HepG2 (cell line): ENCODE measurements around the gene FAM184B. TPM values are rescaled to one million over a fixed set of nuclear protein-coding genes. Genes with fewer than 3 reads are reported as not detected.

Experiments used
- ATAC-seq: fragments of 200-7000 bp; cut with Tn5 transposase; 3 replicates; pipeline ENCODE4 v1.9.1; 2020; ENCODE audit warnings: mild to moderate bottlenecking, moderate library complexity
- BruUV-seq: library from RNA; stranded (reverse); fragments of 400-500 nt; replicated peaks from 2 replicates; lab custom pipeline; 2021; lab: Mats Ljungman, UMichigan
- CTCF ChIA-PET: fragments of 300-600 bp; formaldehyde crosslinking; extraction: SDS; loops from one replicate; lab custom pipeline; 2021; ENCODE audit warnings: low total read pairs, inconsistent platforms, low intra/inter-chr PET ratio; lab: Yijun Ruan, JAX
- POLR2A ChIA-PET: fragments of 350-600 bp; sonication (Branson Sonifier 250); formaldehyde crosslinking; loops from one replicate; lab custom pipeline; 2020; ENCODE audit warnings: antibody characterized with exemption, inconsistent platforms; lab: Yijun Ruan, JAX
- DNase-seq: peaks from one replicate; pipeline ENCODE4 v3.0.0-alpha.2; 2015; ENCODE audit warnings: low spot score
- FAIRE-seq: peaks from 3 replicates; lab custom pipeline; 2011; peaks lifted over from hg19 to GRCh38; lab: Jason Lieb, UNC
- H2AFZ ChIP-seq: one replicate; pipeline ENCODE4 v1.6.1; 2011; ENCODE audit warnings: low read length, inconsistent platforms
- H3K27ac ChIP-seq: fragments of 300-600 bp; 3 replicates; pipeline ENCODE4 v1.8.0; 2011; ENCODE audit warnings: mixed run types, mild to moderate bottlenecking, mixed read lengths, low read length, inconsistent platforms; ENCODE audit not compliant: insufficient read depth; ENCODE audit errors: extremely low read length
- H3K27me3 ChIP-seq, 2 experiments: fragments of 200-600 bp in 1 of 2; 2 replicates in 1 of 2; 3 replicates in 1 of 2; pipeline versions ENCODE4 v1.6.0 to v1.8.0; 2011; ENCODE audit warnings: low read length in 2 of 2, mild to moderate bottlenecking in 2 of 2, moderate library complexity in 2 of 2, inconsistent platforms in 1 of 2; ENCODE audit not compliant: insufficient read depth in 2 of 2, control insufficient read depth in 1 of 2
- H3K36me3 ChIP-seq, 2 experiments: fragments of 200-600 bp in 1 of 2; replicated peaks in 1 of 2; 2 replicates in 1 of 2; 3 replicates in 1 of 2; pipeline versions ENCODE4 v1.5.1 to v1.8.0; 2011; ENCODE audit warnings: low read length in 2 of 2, inconsistent platforms in 1 of 2; ENCODE audit not compliant: insufficient read depth in 2 of 2, control insufficient read depth in 1 of 2
- H3K4me1 ChIP-seq: 2 replicates; pipeline ENCODE4 v1.5.1; 2012; ENCODE audit warnings: low read length, inconsistent platforms; ENCODE audit not compliant: insufficient read depth
- H3K4me2 ChIP-seq: 2 replicates; pipeline ENCODE4 v1.6.0; 2011; ENCODE audit warnings: low read depth, low read length, inconsistent platforms
- H3K4me3 ChIP-seq, 3 experiments: fragments of 200-600 bp in 1 of 3; sonication (generic), shearing (Covaris generic) in 1 of 3; replicated peaks in 1 of 3; 2 replicates each; pipeline ENCODE4 v1.5.1; 2011 to 2016; ENCODE audit warnings: low read length in 3 of 3, inconsistent platforms in 2 of 3, low read depth in 2 of 3, mild to moderate bottlenecking in 2 of 3, control low read depth in 1 of 3, mixed read lengths in 1 of 3; ENCODE audit not compliant: insufficient read depth in 1 of 3
- H3K79me2 ChIP-seq: one replicate; pipeline ENCODE4 v1.6.1; 2011; ENCODE audit warnings: low read length, inconsistent platforms; ENCODE audit not compliant: insufficient read depth
- H3K9ac ChIP-seq: 2 replicates; pipeline ENCODE4 v1.6.0; 2011; ENCODE audit warnings: mild to moderate bottlenecking, low read depth, low read length, inconsistent platforms; ENCODE audit not compliant: insufficient read depth
- H3K9me3 ChIP-seq: 2 replicates; pipeline ENCODE4 v1.5.1; 2012; ENCODE audit warnings: mild to moderate bottlenecking, low read length
- H4K20me1 ChIP-seq: 2 replicates; pipeline ENCODE4 v1.6.0; 2011; ENCODE audit warnings: inconsistent platforms, mild to moderate bottlenecking, low read length, moderate library complexity; ENCODE audit not compliant: insufficient read depth
- ATAD3A ChIP-seq: sonication (generic); formaldehyde crosslinking; IDR thresholded peaks from 2 replicates; pipeline ENCODE4 v1.4.0; 2020; ENCODE audit warnings: missing genetic modification reagents
- CENPT ChIP-seq: sonication (generic); formaldehyde crosslinking; IDR thresholded peaks from 2 replicates; pipeline ENCODE4 v1.8.0; 2022; ENCODE audit warnings: low read depth, mild to moderate bottlenecking, moderate library complexity, missing genetic modification reagents
- MAF1 ChIP-seq: sonication (generic); formaldehyde crosslinking; IDR thresholded peaks from 2 replicates; pipeline ENCODE4 v1.5.0; 2020; ENCODE audit warnings: missing genetic modification reagents, borderline replicate concordance
- NFE2L2 ChIP-seq: fragments of 150-350 bp; IDR thresholded peaks from 2 replicates; pipeline ENCODE4 v1.6.1; 2014; ENCODE audit warnings: low read length
- SAP130 ChIP-seq: IDR thresholded peaks from 2 replicates; pipeline ENCODE4 v1.6.1; 2016; ENCODE audit warnings: low read depth
- STAG1 ChIP-seq: sonication (generic); formaldehyde crosslinking; IDR thresholded peaks from 2 replicates; pipeline ENCODE4 v1.4.0; 2020; ENCODE audit warnings: missing genetic modification reagents
- YEATS4 ChIP-seq: sonication (generic); formaldehyde crosslinking; IDR thresholded peaks from 2 replicates; pipeline ENCODE4 v1.4.0; 2020; ENCODE audit warnings: missing genetic modification reagents, borderline replicate concordance
- ZFP37 ChIP-seq: sonication (generic); formaldehyde crosslinking; IDR thresholded peaks from 2 replicates; pipeline ENCODE4 v1.4.0; 2020; ENCODE audit warnings: missing genetic modification reagents, borderline replicate concordance
- ZMYM3 ChIP-seq: sonication (generic); formaldehyde crosslinking; IDR thresholded peaks from 2 replicates; pipeline ENCODE4 v1.5.1; 2020; ENCODE audit warnings: mild to moderate bottlenecking, missing genetic modification reagents
- ZNF264 ChIP-seq: sonication (generic); formaldehyde crosslinking; IDR thresholded peaks from 2 replicates; pipeline ENCODE4 v1.4.0; 2020; ENCODE audit warnings: missing genetic modification reagents
- WGBS: methylation state at CpG from one replicate; pipeline ENCODE4 v1.1.6; 2017; ENCODE audit warnings: low lambda C conversion rate; 5-methylcytosine and 5-hydroxymethylcytosine counted together
- in situ Hi-C: cut with HindIII; loops from 2 replicates; pipeline ENCODE4 v1.10.0; 2017; ENCODE audit warnings: low pct_unique_long_range_greater_than_20kb; ENCODE audit not compliant: extremely low pct_ligation_motif_present
- intact Hi-C: fragments of 100-400 bp; cut with micrococcal nuclease; formaldehyde crosslinking; loops from one replicate; pipeline ENCODE4 v1.10.0; 2022; ENCODE audit not compliant: unreplicated experiment
- polyA plus RNA-seq, 8 experiments: library from polyadenylated mRNA; depleted of rRNA in 3 of 8; stranded (reverse) in 7 of 8; unstranded in 1 of 8; fragments of >200 nt; fragmentation: Illumina TruSeq in 4 of 8; extraction: Trizol in 4 of 8; gene quantifications; 2 replicates each; pipeline versions ENCODE4 v1.2.1 to v1.2.3, GENCODE V29; 2011 to 2016; ENCODE audit warnings: low read depth in 4 of 8, missing spikeins in 1 of 8, mixed read lengths in 1 of 8; ENCODE audit not compliant: insufficient read depth in 1 of 8
- total RNA-seq, 5 experiments: library from RNA; depleted of rRNA; stranded (reverse); fragments of >200 nt; fragmentation: Illumina TruSeq; extraction: Trizol; gene quantifications; 2 replicates each; pipeline ENCODE4 v1.2.3, GENCODE V29; 2016; ENCODE audit warnings: low read depth in 1 of 5
- TF ChIP-seq, protein P1 (sequence below): IDR thresholded peaks from 2 replicates; pipeline ENCODE4 v1.6.1; 2016
- TF ChIP-seq, protein P2 (sequence below): sonication (generic); formaldehyde crosslinking; IDR thresholded peaks from 2 replicates; pipeline ENCODE4 v1.9.0; 2021; ENCODE audit warnings: missing genetic modification reagents, borderline replicate concordance
- TF ChIP-seq, protein P3 (sequence below): sonication (generic); formaldehyde crosslinking; IDR thresholded peaks from 2 replicates; pipeline ENCODE4 v1.5.0; 2020; ENCODE audit warnings: mild to moderate bottlenecking, missing genetic modification reagents, moderate library complexity
- TF ChIP-seq, protein P4 (sequence below): IDR thresholded peaks from 2 replicates; pipeline ENCODE4 v1.6.1; 2016; ENCODE audit warnings: mild to moderate bottlenecking

The FAM184B gene
- total and polyA plus RNA-seq, 2 of the 13 experiments (the other 11 are each of a cell fraction or from before 2014, with no cell fraction given), result not detected

DNA sequence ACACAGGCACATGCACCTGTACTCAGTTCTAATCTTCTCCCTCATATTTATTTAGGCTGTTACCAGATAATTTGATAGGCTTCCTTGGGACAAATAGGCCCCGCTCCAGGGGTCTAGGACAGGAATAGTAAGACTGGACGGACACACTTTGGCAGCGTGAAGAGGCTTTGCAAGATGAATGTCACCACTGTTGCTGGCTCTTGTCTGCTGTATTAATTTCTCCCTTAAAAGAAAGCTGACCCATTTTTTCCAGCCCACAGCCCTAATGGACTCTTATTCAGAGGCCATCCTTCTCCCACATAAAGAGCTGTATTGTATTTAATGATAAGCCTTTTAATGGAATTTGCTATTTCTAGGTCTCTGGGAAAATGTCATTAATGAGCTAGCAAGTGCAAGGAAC is 18.0 kb downstream of the FAM184B start:
- H3K4me2 ChIP-seq, result no peak overlapping the region
- no peaks in the 10 kb centered on the region for H4K20me1 ChIP-seq
- no peak for FAIRE-seq
- whole genome bisulfite sequencing, result 80% methylated on average over 1 of the region's 3 CpGs
- H3K27me3 ChIP-seq, result peaks cover 0 to 5% of the 10 kb centered on the region in 2 experiments; a peak in 1 of 5 replicates
- no peak overlapping the region for H3K9ac ChIP-seq
- no peak overlapping the region for H3K27ac ChIP-seq
- ChIA-PET POLR2A (no interaction called here), CTCF (no interaction called here)
- DNase-seq, result no peak
- intact Hi-C loops, result no loop called here
- no peak overlapping the region for H3K4me3 ChIP-seq
- no peaks in the 10 kb centered on the region for H3K4me1 ChIP-seq
- H3K36me3 ChIP-seq, result no peaks in the 10 kb centered on the region
- no peaks in the 10 kb centered on the region for H3K9me3 ChIP-seq
- TF ChIP-seq CENPT (no peak), ZNF264 (CRISPR knock-in tag) (no peak), MAF1 (CRISPR knock-in tag) (no peak), ZFP37 (no peak), YEATS4 (CRISPR knock-in tag) (no peak)
- TF ChIP-seq, protein P1, sequence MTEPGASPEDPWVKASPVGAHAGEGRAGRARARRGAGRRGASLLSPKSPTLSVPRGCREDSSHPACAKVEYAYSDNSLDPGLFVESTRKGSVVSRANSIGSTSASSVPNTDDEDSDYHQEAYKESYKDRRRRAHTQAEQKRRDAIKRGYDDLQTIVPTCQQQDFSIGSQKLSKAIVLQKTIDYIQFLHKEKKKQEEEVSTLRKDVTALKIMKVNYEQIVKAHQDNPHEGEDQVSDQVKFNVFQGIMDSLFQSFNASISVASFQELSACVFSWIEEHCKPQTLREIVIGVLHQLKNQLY, result no peak
- TF ChIP-seq, all 625 proteins: peak for 0
- Histone ChIP-seq H3K79me2 (no peaks in the 10 kb centered on the region), H2AFZ (no peak overlapping the region)
- in situ Hi-C loops, result no loop called here
- no peak for ATAC-seq
- no TSS peak for BruUV-seq

DNA sequence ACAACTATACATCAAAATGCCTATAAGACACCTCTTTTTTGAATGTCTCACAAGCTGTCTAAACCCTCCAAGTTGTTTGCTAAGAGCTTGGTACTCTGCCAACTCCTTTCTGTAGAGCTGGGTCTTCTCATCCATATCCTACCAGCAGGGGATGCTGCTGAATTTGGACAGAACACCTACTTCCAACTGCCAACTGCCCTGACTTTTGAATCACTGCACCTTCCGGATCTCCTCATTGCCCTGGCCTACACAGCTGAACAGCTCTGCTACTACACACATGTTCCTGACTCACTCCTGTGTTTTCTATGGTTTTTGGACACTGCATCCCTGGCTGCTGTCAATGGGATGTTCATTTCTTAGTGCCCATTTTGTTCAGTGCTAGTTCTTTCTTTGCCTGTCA is 18.7 kb downstream of the FAM184B start:
- intact Hi-C loops, result no loop called here
- Histone ChIP-seq H3K79me2 (no peaks in the 10 kb centered on the region), H3K4me1 (no peaks in the 10 kb centered on the region), H3K27ac (no peak overlapping the region), H3K4me2 (no peak overlapping the region), H4K20me1 (no peaks in the 10 kb centered on the region), H3K4me3 (no peak overlapping the region), H3K9me3 (no peaks in the 10 kb centered on the region), H2AFZ (no peak overlapping the region), H3K27me3 (peaks cover 0 to 5% of the 10 kb centered on the region in 2 experiments; a peak in 1 of 5 replicates), H3K36me3 (no peaks in the 10 kb centered on the region), H3K9ac (no peak overlapping the region)
- ATAC-seq (peak; percentile 54), DNase-seq (peak; percentile 25), FAIRE-seq (no peak)
- BruUV-seq, result no TSS peak
- TF ChIP-seq ATAD3A (CRISPR knock-in tag), result no peak
- peak; percentile 48 for TF ChIP-seq STAG1 (CRISPR knock-in tag)
- no peak for TF ChIP-seq SAP130
- TF ChIP-seq, protein P2, sequence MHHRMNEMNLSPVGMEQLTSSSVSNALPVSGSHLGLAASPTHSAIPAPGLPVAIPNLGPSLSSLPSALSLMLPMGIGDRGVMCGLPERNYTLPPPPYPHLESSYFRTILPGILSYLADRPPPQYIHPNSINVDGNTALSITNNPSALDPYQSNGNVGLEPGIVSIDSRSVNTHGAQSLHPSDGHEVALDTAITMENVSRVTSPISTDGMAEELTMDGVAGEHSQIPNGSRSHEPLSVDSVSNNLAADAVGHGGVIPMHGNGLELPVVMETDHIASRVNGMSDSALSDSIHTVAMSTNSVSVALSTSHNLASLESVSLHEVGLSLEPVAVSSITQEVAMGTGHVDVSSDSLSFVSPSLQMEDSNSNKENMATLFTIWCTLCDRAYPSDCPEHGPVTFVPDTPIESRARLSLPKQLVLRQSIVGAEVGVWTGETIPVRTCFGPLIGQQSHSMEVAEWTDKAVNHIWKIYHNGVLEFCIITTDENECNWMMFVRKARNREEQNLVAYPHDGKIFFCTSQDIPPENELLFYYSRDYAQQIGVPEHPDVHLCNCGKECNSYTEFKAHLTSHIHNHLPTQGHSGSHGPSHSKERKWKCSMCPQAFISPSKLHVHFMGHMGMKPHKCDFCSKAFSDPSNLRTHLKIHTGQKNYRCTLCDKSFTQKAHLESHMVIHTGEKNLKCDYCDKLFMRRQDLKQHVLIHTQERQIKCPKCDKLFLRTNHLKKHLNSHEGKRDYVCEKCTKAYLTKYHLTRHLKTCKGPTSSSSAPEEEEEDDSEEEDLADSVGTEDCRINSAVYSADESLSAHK (CRISPR knock-in tag), result no peak
- no peak for TF ChIP-seq ZMYM3 (CRISPR knock-in tag)
- TF ChIP-seq, protein P3, sequence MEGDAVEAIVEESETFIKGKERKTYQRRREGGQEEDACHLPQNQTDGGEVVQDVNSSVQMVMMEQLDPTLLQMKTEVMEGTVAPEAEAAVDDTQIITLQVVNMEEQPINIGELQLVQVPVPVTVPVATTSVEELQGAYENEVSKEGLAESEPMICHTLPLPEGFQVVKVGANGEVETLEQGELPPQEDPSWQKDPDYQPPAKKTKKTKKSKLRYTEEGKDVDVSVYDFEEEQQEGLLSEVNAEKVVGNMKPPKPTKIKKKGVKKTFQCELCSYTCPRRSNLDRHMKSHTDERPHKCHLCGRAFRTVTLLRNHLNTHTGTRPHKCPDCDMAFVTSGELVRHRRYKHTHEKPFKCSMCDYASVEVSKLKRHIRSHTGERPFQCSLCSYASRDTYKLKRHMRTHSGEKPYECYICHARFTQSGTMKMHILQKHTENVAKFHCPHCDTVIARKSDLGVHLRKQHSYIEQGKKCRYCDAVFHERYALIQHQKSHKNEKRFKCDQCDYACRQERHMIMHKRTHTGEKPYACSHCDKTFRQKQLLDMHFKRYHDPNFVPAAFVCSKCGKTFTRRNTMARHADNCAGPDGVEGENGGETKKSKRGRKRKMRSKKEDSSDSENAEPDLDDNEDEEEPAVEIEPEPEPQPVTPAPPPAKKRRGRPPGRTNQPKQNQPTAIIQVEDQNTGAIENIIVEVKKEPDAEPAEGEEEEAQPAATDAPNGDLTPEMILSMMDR (CRISPR knock-in tag), result peak; percentile 42
- TF ChIP-seq NFE2L2, result no peak
- TF ChIP-seq, protein P4, sequence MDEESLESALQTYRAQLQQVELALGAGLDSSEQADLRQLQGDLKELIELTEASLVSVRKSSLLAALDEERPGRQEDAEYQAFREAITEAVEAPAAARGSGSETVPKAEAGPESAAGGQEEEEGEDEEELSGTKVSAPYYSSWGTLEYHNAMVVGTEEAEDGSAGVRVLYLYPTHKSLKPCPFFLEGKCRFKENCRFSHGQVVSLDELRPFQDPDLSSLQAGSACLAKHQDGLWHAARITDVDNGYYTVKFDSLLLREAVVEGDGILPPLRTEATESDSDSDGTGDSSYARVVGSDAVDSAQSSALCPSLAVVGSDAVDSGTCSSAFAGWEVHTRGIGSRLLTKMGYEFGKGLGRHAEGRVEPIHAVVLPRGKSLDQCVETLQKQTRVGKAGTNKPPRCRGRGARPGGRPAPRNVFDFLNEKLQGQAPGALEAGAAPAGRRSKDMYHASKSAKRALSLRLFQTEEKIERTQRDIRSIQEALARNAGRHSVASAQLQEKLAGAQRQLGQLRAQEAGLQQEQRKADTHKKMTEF (CRISPR knock-in tag), result no peak
- WGBS, result 0% methylated on average over 1 of the region's 1 CpG
- in situ Hi-C loops, result no loop called here
- ChIA-PET CTCF (no interaction called here), POLR2A (no interaction called here)
